Lung (tissue), 12 donors: ENCODE measurements around the gene SLC22A8. TPM values are rescaled to one million over a fixed set of nuclear protein-coding genes. Genes with fewer than 3 reads are reported as not detected.

Experiments used
- ATAC-seq: fragments of 200-7000 bp; cut with Tn5 transposase; one replicate; pipeline ENCODE4 v1.9.1; 2020; ENCODE audit warnings: moderate number of reproducible peaks; ENCODE audit not compliant: insufficient read depth, low FRiP score
- DNase-seq, 3 donors: peaks; one replicate each; pipeline ENCODE4 v3.0.0-alpha.2; 2013 to 2017
- H3K27ac ChIP-seq, 2 donors: one replicate each; pipeline ENCODE4 v1.5.1; 2013; ENCODE audit warnings: mild to moderate bottlenecking in 2 of 2, moderate library complexity in 2 of 2, control low read depth in 1 of 2, inconsistent platforms in 1 of 2, low read depth in 1 of 2, low read length in 1 of 2
- H3K27me3 ChIP-seq, 3 donors: one replicate each; pipeline ENCODE4 v1.5.1; 2013; ENCODE audit warnings: low read length in 2 of 3; ENCODE audit not compliant: control insufficient read depth in 3 of 3, insufficient read depth in 3 of 3
- H3K36me3 ChIP-seq, 4 donors: one replicate each; pipeline ENCODE4 v1.5.1; 2013; ENCODE audit warnings: low read length in 4 of 4, mild to moderate bottlenecking in 1 of 4, moderate library complexity in 1 of 4; ENCODE audit not compliant: control insufficient read depth in 4 of 4, insufficient read depth in 4 of 4
- H3K4me1 ChIP-seq, 5 donors: one replicate each; pipeline ENCODE4 v1.5.1; 2013; ENCODE audit warnings: low read length in 5 of 5, mild to moderate bottlenecking in 2 of 5, moderate library complexity in 1 of 5; ENCODE audit not compliant: control insufficient read depth in 5 of 5, insufficient read depth in 5 of 5
- H3K4me3 ChIP-seq: one replicate; pipeline ENCODE4 v1.5.1; 2013; ENCODE audit warnings: mild to moderate bottlenecking, control low read depth, moderate library complexity
- H3K9ac ChIP-seq, 2 donors: one replicate each; pipeline ENCODE4 v1.5.1; 2013; ENCODE audit warnings: low read length in 2 of 2, control low read depth in 1 of 2; ENCODE audit not compliant: insufficient read depth in 1 of 2
- H3K9me3 ChIP-seq, 4 donors: one replicate each; pipeline ENCODE4 v1.5.1; 2013; ENCODE audit warnings: low read length in 3 of 4, mild to moderate bottlenecking in 1 of 4, moderate library complexity in 1 of 4; ENCODE audit not compliant: control insufficient read depth in 4 of 4, insufficient read depth in 3 of 4
- CTCF ChIP-seq: IDR thresholded peaks from 2 replicates; pipeline ENCODE4 v1.5.1; 2012; ENCODE audit warnings: mild to moderate bottlenecking; ENCODE audit errors: control extremely low read depth, extremely low read depth
- WGBS, 2 donors: extraction: QIAGEN DNeasy Blood & Tissue Kit; methylation state at CpG; one replicate each; pipeline ENCODE4 v1.1.7; 2013; 5-methylcytosine and 5-hydroxymethylcytosine counted together
- polyA plus RNA-seq, 2 donors: library from polyadenylated mRNA; stranded (reverse); fragments of 200-250 nt; gene quantifications; one replicate each; pipeline ENCODE4 v1.2.1, GENCODE V29; 2013
- total RNA-seq, 2 donors: library from RNA; depleted of rRNA in 1 of 2; stranded (reverse); fragments of >200 nt in 1 of 2; gene quantifications; one replicate each; pipeline ENCODE4 v1.2.1, GENCODE V29; 2014 to 2021
- donor health status: control.
- donor health status: control.
- donor health status: Bipolar disorder and iron deficiency.
- donor health status: healthy.
- donor health status: DM: yes; HTN: yes; CAD: no.

The SLC22A8 gene
- total and polyA plus RNA-seq, 4 donors, result not detected

GRCh38 chr11:62961017-62961570 lies 54.5 kb downstream of the SLC22A8 start:
- DNase-seq, result no peak
- 86 to 88% methylated on average over 4 of the region's 4 CpGs for WGBS, 2 donors
- ATAC-seq, result no peak

GRCh38 chr11:62959422-62959980 lies 56.1 kb downstream of the SLC22A8 start:
- ATAC-seq (no peak), DNase-seq (no peak)
- Histone ChIP-seq H3K4me3 (no peak overlapping the region), H3K9me3 (no peaks in the 10 kb centered on the region), H3K27ac (peak overlapping the region in 1 of 2 donors; percentile 15), H3K9ac (no peak overlapping the region), H3K27me3 (no peaks in the 10 kb centered on the region), H3K4me1 (peaks cover 0 to 11% (median 7%) of the 10 kb centered on the region in 5 donors), H3K36me3 (no peaks in the 10 kb centered on the region)
- WGBS, 2 donors, result 94 to 100% methylated on average over 1 of the region's 1 CpG
- no peak for TF ChIP-seq CTCF

More at GRCh38 chr11:62961017-62961570, 54.5 kb downstream of the SLC22A8 start:
- H3K4me3 ChIP-seq, result no peak overlapping the region
- H3K9me3 ChIP-seq, result no peaks in the 10 kb centered on the region
- H3K27me3 ChIP-seq, result no peaks in the 10 kb centered on the region
- peaks cover 0 to 11% (median 7%) of the 10 kb centered on the region in 5 donors for H3K4me1 ChIP-seq
- H3K27ac ChIP-seq, result no peak overlapping the region
- TF ChIP-seq CTCF, result no peak
- H3K9ac ChIP-seq, result no peak overlapping the region
- H3K36me3 ChIP-seq, result no peaks in the 10 kb centered on the region

- DNase-seq, result peak; percentile 77 to 88 (median 83)
- 36 to 46% methylated on average over 11 of the region's 11 CpGs for WGBS, 2 donors
- peaks cover 0 to 11% (median 7%) of the 10 kb centered on the region in 5 donors for H3K4me1 ChIP-seq
- no peak overlapping the region for H3K9ac ChIP-seq
- peak overlapping the region in 1 of 2 donors; percentile 37 for H3K27ac ChIP-seq
- no peaks in the 10 kb centered on the region for H3K36me3 ChIP-seq
- ATAC-seq, result no peak
- no peaks in the 10 kb centered on the region for H3K27me3 ChIP-seq
- no peaks in the 10 kb centered on the region for H3K9me3 ChIP-seq
- TF ChIP-seq CTCF, result no peak
- no peak overlapping the region for H3K4me3 ChIP-seq
These were observed 56.9 kb downstream of the SLC22A8 start for GRCh38 chr11:62958547-62959421.
